ENCODE data around the gene GRM3.
"Not testable (repeated sequence)": the region's sequence is repeated elsewhere in the genome, so short reads cannot be mapped to it uniquely, and the experiment has no call there.

The GRM3 gene

DNA sequence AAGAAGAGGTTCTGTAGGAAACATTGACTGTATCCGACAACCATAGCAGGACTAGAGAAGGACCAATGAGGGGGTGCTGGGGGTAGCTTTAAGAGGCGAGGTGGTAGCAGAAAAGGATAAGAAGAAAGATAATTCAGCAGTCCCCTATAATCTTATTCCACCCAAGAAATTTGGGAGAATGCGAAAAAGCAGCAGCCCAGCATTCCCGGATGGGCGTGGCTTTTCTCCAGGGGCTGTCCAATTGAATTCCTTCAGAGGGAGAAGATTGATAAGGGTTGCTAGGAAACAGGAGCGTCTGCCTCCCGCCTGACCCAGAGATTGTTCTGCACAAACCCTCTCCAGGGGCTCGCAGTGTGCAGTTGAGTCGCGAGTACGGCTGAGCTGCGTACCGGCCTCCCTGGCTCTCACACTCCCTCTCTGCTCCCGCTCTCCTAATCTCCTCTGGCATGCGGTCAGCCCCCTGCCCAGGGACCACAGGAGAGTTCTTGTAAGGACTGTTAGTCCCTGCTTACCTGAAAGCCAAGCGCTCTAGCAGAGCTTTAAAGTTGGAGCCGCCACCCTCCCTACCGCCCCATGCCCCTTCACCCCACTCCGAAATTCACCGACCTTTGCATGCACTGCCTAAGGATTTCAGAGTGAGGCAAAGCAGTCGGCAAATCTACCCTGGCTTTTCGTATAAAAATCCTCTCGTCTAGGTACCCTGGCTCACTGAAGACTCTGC lies at the start of gene GRM3:
Gene GRM3, plus strand, starts transcription at position 349 of the 721 bp plus-strand sequence. CDS start 121,237 bp downstream, outside the sequence.
- peak; percentile 52 for DNase-seq

DNA sequence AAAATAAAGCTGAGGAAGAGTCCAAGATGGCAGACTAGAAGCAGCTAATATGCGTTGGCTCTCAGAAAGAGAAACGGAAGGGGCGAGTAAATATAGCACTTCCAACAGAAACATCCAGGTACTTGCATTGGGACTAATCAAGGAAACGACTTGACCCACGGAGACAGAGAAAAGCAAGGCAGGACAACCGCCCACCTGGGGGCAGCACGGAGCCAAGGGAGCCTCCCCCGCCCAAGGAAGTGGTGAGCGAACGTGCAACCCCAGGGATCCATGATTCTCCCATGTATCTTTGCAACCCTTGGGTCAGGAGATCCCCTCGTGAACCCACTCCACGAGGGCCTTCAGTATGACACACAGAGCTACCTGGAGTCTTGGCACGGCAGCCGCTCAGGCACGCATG lies 45.4 kb upstream of the GRM3 start:
- no peak for DNase-seq

DNA sequence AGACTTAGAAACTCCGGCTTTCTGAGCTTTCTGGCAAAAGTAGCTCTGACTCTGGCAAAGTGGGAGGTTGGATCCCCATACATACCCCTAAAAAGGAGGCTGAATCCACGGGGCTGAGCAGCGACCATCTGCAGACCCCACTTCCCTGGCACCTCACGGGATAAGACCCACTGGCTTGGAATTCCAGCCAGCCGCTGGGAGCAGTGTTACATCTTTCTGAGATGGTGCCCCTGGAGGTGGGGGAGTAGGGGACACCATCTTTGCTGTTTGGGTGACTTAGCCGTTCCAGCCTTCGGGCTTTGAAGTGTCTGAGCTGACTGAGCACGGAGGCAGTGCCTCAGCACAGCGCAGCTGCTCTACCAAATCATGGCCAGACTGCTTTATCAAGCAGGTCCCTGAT lies 45.0 kb upstream of the GRM3 start:
- no peak for DNase-seq

DNA sequence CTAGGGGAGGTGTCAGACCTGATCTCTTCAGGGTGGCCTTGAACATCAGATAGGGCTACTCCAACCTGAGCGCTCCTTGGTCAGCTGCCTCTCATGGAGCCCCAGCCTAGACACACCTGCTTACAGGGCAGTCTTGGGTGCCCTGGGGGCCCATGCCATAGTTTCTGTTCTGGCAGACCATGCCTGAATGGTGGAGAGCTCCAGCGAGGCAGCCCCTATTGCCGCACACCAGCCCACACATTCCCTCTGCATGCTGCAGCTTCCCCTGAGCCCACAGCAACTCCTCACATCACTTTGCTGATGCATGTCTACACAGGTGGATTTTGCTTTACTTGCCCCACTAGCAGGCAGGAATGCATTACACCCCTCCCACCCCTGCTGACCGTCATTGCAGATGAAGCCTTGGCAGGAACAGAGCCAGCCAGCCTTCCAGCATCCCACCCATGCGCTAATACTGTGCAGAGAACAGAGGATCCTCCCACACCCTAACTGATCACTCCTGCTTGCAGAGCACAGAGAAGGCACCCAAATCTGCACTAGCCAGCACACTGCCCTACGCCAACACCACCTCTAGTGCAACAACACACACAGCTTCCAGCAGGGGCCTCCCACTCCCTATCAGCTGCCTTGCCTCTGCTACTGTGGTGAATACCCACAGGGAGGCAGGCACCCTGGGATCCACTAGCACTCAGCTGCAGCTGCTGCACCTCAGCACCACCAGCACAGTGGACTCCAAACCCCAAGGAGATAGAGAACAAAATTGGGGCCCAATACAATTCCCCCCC lies 43.0 kb upstream of the GRM3 start:
- DNase-seq: no peak

DNA sequence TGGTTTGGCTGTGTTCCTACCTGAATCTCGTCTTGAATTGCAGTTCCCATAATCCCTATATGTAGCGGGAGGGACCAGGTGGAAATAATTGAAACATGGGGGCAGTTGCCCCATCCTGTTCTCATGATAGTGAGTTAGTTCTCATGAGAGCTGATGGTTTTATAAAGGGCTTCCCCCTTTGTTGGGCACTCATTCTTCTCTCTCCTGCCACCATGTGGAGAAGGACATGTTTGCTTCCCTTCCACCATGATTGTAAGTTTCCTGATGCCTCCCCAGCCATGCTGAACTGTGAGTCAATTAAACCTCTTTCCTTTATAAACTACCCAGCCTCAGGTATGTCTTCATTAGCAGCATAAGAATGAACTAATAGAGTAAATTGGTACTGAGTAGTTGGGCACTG lies 28.0 kb upstream of the GRM3 start:
- DNase-seq: not testable (repeated sequence)

DNA sequence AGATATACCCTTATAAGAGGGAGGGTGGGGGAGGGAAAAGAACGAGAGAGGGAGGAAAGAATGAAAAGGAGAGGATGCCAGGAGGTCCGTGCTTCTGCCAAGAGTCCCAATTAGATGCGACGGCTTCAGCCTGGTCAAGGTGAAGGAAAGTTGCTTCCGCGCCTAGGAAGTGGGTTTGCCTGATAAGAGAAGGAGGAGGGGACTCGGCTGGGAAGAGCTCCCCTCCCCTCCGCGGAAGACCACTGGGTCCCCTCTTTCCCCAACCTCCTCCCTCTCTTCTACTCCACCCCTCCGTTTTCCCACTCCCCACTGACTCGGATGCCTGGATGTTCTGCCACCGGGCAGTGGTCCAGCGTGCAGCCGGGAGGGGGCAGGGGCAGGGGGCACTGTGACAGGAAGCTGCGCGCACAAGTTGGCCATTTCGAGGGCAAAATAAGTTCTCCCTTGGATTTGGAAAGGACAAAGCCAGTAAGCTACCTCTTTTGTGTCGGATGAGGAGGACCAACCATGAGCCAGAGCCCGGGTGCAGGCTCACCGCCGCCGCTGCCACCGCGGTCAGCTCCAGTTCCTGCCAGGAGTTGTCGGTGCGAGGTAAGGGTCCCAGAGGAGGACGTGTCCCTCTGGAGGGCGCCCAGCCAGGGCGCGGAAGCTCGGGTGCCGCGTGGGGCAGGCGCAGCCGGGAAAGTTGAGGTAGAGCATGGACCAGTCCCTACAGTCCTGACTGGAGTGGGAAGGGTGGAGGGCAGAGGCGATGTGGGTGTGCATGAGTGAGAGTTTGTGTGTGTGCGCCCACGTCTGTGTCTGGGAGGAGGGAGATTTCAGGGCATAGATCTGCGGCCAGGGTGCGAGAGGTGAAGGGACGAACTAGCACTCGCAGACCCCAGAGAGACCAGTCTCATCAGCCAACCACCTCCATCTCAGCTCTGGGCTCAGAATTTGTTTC lies 844 bp downstream of the GRM3 start:
- DNase-seq: no peak

DNA sequence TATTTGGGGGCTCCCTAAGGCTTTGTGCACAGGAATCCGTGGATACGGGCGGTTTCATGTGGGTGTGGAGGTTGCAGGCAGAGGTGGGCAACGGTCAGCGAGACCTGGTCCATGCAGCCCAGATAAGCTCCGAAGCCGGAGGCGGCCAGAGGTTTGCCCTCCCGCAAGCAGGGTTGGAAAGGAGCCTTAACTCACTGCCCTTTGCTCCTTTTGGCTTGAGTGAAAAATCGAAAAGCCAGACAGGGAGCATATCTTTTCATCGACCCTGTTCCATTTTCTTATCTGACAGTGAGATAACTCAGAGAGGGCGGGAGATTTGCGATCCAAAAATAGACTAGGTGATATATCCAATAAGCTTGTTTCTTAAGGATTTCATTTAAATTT lies 1.5 kb downstream of the GRM3 start:
- DNase-seq: no peak

DNA sequence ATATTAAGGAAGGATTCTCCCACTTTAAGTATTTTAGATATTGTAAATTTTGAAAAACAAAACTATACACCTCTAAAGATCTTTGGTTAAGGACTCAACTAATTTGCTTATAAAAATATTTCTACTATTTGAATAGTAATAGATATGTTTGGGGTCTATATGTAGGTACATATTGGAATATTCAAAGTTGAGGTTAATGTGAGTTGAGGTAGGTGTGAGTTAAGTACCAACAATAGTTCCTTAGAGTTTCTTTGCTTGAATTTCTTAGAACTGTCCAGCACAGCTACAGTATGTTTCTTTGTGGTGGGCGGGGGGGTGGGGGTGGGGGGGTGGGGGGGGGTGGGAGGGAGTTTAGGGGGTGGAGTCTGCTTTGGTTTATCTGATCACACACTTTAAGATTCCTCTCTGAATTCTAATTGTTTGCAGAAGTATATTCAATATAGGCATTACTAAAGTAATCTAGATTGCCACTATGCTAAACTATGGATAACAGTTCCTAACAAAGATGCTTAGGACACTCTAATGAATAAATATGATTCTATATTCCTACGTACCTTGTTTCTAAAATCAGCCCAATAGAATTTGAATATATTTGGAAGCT lies 2.1 kb downstream of the GRM3 start:
- no peak for DNase-seq

DNA sequence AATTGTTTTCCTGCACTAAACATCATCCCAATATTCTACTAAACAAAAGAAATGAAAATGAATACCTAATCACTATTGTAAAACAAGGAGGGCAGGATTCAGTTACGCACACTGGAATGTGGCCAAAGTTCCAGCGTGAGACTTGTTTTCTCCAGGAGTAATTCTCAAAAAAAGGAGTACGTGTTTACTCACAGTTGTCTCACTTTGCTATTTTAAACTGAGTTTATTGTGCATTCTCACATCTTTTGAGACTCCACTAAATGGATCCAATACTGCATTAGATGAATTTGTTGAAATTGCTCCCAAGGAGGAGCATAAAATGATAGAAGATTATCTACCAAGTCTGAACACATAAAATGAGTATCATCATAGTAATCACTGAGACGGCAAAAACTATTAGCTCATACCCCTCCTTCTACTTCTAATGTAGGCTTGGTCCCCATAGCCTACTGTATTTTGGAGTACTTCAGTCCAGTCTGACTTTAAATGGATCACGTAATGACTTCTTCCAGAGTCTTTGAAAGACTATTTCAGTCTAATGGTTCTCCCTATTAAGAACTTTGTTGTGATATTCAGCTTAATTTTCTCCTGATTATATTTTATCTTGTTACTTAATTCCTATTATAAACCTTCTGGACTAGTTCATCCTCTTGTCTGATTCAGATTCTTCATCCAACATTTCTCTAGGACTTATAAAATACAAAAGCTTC lies 3.8 kb downstream of the GRM3 start:
- no peak for DNase-seq

DNA sequence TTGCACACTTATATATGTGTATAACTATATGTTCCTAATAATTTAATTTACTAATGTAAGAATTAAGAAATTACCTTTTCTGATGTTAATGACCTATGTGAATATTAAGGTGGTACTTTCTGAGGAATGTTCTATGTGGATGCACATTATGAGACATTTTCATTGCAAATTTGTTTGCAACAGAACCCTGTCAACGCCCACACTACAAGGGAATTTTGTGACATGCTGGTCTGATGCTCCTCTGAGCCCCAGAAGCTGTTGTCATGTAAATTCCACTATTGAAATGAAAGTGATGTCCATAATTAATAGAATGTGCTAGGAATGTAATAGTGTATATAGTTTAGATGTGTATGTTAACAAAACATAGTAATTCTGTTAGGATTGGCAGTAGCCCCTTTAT lies 4.5 kb downstream of the GRM3 start:
- no peak for DNase-seq

DNA sequence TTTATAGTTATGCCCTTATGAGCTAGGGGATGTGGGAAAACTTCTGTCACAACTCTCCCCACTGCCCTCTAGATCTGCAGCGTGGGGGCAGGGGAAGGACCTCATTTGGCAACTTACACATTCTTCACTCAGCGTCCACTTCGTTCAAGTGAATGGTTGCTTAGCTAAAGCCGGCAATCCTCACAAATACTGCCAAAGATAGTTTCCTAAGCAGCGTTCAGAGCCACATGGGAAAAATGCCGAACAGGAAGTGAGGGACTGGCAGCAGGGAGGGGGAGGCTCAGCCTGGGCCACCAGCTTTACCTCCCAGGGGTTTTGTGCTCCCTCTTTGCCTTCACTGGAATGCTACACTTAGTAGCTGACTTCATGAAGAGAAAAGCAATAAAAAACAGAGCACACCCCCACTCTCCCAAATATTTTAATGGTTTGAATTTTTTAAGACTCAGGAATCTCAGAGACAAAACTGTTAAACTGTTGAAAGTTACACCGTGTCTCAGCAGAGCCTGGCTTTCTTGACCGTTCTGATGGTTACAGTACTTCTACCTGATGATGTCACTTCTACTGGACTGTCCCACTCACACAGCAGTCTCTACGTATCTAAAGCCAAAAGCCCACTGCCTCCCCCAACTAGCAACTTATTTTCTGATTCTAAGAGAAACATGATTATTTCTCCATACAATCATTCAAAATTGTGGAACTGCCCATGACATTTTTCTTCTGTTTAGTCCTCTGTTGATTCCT lies 10.4 kb downstream of the GRM3 start:
- no peak for DNase-seq

DNA sequence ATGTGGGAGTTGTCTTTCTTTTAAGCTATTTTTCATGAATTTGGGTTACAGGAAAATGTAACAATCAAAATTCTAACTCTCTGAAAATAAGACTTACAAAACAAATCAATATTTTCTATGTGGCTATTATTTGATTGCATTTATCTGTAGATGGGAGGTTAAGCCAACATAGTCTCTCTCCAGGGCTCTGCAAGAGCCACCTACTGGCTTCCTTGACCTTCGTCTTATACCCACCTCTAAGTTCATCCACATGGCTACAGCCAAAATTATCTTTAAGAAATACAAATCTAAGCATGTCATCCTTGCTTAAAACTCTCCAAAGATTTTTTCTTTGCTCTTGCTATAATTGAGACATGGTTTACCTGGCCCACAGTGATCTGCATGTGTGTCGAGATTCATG lies 14.2 kb downstream of the GRM3 start:
- DNase-seq: no peak

DNA sequence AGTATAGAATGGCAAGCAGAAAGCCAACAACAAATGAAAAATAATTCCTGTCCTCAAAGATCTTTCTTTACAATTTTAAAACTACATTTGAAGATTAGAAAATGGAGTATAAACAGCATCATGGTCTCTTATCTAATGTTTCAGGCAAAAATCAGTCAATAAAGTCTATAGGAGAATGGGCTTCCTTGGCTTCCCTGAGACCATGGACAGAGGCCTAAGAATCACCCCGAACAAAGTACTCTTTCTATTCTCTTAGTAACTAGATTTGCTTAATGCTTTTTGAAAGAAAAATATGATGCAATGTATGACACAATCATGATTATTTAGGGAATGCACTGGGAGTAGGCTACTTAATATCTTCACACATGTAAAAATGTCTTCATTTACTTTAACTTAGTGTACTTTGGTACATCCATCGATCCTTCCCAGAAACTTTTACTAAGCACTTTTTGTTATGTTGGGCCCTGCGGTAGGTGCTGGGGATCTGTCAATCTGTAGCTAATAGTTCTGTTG lies 17.3 kb downstream of the GRM3 start:
- no peak for DNase-seq

DNA sequence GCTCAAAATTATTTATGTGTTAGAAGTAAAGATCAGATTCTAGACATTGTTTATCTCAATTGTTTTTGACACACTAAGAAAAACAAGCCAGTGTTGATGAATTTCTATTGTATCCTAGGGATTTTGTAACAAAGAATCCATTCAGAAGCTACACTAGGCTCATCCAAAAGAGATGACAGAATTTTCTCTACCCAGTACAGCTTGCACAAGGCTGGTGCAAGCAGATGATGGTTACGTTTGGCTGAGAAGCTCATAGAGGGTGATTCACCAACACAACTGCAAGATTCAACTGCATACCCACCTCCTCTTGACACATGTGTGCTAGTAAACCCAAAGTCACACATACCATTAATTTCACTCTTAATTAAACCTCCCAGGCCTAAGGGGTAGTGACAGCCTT lies 20.8 kb downstream of the GRM3 start:
- DNase-seq: no peak

DNA sequence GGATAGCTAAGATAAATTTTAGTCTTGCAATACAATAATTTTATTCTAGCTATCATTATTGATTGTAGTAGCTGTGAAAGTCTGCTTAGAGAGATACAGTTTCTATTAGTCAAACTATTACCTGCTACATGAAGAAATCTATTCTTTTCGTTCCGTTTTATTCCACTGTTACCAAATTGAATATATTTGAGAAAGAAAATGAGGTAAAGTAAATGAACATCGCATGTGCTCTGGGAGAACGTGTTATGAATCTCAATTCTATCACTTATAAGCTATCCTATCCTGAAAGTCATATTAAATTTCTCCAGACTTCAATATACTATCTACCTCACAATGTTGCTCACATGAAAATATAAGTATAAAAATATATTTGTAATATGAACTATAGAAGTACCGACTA lies 21.3 kb downstream of the GRM3 start:
- no peak for DNase-seq

DNA sequence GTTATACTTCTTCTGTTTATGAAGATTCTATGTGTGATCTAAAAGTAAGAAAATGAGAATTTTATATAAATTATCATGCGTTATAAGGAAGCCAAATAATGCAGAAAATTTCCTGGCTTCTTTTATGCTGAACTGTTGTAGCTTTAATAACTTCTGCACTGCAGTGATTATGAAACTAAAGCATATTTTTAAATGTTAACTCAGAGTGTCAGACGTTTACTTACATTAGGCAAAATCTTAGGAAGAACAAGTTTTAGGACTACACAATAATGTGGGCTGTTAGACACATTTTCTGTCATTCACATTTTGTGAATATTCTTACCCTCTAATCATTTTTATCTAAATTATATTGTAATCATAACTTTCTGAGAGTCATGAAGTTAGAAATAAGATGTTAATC lies 22.0 kb downstream of the GRM3 start:
- no peak for DNase-seq

DNA sequence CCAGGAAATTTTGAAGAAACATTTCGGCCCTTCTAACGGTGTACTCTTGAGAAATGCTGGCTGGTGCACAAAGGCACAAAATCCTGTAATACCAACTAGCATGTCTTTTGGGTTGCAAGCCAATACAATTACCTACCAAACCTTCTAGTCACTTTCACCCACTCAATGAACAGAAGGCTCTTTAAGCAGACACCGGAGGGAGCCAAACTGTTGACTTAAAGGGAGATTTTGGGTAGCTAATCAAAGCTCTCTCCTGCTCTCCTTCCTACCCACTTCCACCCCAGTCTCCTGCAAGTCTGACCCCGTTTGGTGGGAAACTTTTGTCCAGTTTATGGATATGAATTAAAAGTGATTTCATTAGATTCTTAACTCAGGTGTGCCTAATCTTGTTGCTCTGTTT lies 24.0 kb downstream of the GRM3 start:
- DNase-seq: peak; percentile 31

DNA sequence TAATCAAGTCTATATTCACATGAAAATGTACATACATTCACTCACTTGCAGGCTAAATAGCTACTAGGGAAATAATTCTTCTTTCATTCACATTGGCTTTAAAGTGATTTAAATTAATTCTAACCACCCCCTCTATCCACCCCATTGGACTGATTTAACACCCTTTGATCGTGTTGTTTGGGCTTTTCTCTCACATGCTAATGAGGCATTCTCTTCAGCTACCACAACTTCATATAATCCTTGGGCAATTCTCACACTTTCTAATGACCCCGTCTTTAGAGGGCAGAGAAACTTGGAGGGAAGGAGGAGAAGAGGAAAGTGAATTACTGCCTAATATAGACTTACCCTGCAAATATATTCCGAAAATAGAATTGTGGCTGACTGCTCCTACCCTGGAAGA lies 24.6 kb downstream of the GRM3 start:
- no peak for DNase-seq

DNA sequence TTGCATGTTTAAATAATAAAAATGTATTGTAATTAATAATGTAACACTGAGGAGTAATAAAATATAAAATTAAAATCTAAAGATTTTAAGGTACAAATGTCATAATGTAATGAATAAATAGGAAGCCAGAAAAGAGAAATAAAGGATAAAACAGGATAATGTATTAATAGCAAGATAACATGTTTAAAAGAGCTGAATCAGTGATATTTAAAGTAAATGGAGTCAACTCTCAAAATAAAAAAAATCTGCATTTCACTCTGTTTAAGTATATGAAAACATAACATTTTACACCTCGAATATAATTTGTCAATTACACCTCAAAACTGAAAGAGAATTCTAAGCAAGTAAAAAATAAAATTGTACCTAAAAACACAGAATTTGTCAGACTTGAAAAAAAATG lies 44.1 kb downstream of the GRM3 start:
- DNase-seq: no peak

DNA sequence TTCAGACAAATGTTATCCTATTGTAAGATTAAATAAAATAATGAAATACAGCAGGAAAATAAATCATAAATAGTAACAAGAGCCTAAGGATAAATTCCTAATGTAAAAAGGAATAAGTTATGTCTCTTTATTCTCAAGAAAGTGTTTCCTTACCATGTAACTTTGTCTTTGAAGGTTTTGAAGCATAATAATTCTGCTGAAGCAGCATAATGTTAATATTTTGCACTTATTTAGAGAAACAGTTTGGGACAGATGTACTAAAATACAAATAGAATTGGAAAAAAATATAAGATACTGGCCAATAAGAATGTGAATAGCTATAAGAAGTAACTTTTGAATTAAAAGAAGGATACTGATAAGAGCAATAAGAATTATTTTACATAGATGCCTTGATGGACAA lies 45.7 kb downstream of the GRM3 start:
- DNase-seq: no peak

DNA sequence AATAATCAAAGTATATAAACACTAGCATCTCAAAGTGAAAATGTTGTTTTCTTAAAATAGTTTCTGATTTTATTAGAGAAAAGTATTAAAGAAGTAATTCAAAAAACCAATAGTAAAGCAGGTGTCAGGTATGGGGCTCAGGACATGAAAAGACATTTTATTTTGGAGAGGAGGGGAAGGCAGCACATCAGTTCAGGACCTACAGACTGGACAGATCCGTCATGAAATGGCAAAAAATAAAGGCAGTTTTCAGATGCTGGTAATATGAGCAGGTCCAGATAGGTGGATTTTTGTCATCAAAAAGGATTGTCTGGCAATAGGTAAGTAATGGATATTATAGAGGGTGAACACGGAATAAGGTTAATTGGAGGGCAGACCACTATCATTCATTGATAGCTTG lies 49.0 kb downstream of the GRM3 start:
- no peak for DNase-seq
